Hepatocyte (in vitro differentiated cells): Measurements from ENCODE around the gene FBXL17. TPM values are rescaled to one million over a fixed set of nuclear protein-coding genes. Genes with fewer than 3 reads are reported as not detected.

Experiments used
- DNase-seq: peaks from one replicate; pipeline ENCODE4 v3.0.0-alpha.2; 2016; ENCODE audit warnings: low spot score
- H2AFZ ChIP-seq: fragments of 200-600 bp; sonication (generic); 2 replicates; pipeline ENCODE4 v1.6.0; 2016; ENCODE audit warnings: antibody characterized with exemption, mild to moderate bottlenecking
- H3K27ac ChIP-seq: fragments of 200-600 bp; sonication (generic); 2 replicates; pipeline ENCODE4 v1.5.1; 2016; ENCODE audit warnings: mild to moderate bottlenecking
- H3K27me3 ChIP-seq: fragments of 200-600 bp; sonication (generic); 2 replicates; pipeline ENCODE4 v1.6.1; 2016
- H3K36me3 ChIP-seq: fragments of 200-600 bp; sonication (generic); replicated peaks from 2 replicates; pipeline ENCODE4 v1.5.1; 2016; ENCODE audit warnings: low read depth; ENCODE audit not compliant: insufficient read depth
- H3K4me1 ChIP-seq: fragments of 200-600 bp; sonication (generic); 2 replicates; pipeline ENCODE4 v1.5.1; 2016; ENCODE audit warnings: mild to moderate bottlenecking, moderate library complexity; ENCODE audit not compliant: insufficient read depth
- H3K4me2 ChIP-seq: fragments of 200-600 bp; sonication (generic); 2 replicates; pipeline ENCODE4 v1.6.0; 2016
- H3K4me3 ChIP-seq: fragments of 200-600 bp; sonication (generic); 2 replicates; pipeline ENCODE4 v1.5.1; 2016; ENCODE audit warnings: mild to moderate bottlenecking
- H3K79me2 ChIP-seq: fragments of 200-600 bp; sonication (generic); 2 replicates; pipeline ENCODE4 v1.6.0; 2017; ENCODE audit warnings: mild to moderate bottlenecking
- H3K9me2 ChIP-seq: fragments of 200-600 bp; sonication (generic); replicated peaks from 2 replicates; pipeline ENCODE4 v1.6.0; 2017; ENCODE audit warnings: mild to moderate bottlenecking; ENCODE audit not compliant: insufficient read depth
- H3K9me3 ChIP-seq: fragments of 200-600 bp; sonication (generic); 2 replicates; pipeline ENCODE4 v1.5.1; 2016; ENCODE audit warnings: low read depth, mild to moderate bottlenecking
- H4K20me1 ChIP-seq: fragments of 200-600 bp; sonication (generic); 2 replicates; pipeline ENCODE4 v1.6.0; 2016; ENCODE audit warnings: mild to moderate bottlenecking; ENCODE audit not compliant: insufficient read depth, poor library complexity, severe bottlenecking
- EZH2 ChIP-seq: fragments of 200-600 bp; sonication (generic); IDR thresholded peaks from 2 replicates; pipeline ENCODE4 v1.6.1; 2016; ENCODE audit warnings: antibody characterized with exemption, mild to moderate bottlenecking, borderline replicate concordance
- EZH2phosphoT487 ChIP-seq: fragments of 200-600 bp; sonication (generic); IDR thresholded peaks from one replicate; pipeline ENCODE4 v1.6.1; 2018; ENCODE audit warnings: antibody characterized with exemption, mild to moderate bottlenecking, low read depth, moderate library complexity; ENCODE audit not compliant: unreplicated experiment, severe bottlenecking
- WGBS: methylation state at CpG from one replicate; pipeline ENCODE4 v1.1.6; 2016; ENCODE audit warnings: low lambda C conversion rate; ENCODE audit errors: missing lambda C conversion rate; 5-methylcytosine and 5-hydroxymethylcytosine counted together
- polyA plus RNA-seq: library from polyadenylated mRNA; unstranded; fragments of >200 nt; fragmentation: Nextera tagmentation; extraction: Ambion mirVana; gene quantifications from 2 replicates; pipeline ENCODE4 v1.2.1, GENCODE V29; 2016
- total RNA-seq: library from RNA; depleted of rRNA; stranded (reverse); fragments of >200 nt; gene quantifications from 2 replicates; pipeline ENCODE4 v1.2.3, GENCODE V29; 2014
- TF ChIP-seq, protein P1 (sequence below): fragments of 200-600 bp; sonication (generic); IDR thresholded peaks from 2 replicates; pipeline ENCODE4 v1.5.1; 2016; ENCODE audit warnings: antibody characterized with exemption, mild to moderate bottlenecking; ENCODE audit not compliant: poor library complexity

Gene FBXL17
- total and polyA plus RNA-seq, 2 experiments from 2014 or later = 12.5 to 18.2 TPM

DNA sequence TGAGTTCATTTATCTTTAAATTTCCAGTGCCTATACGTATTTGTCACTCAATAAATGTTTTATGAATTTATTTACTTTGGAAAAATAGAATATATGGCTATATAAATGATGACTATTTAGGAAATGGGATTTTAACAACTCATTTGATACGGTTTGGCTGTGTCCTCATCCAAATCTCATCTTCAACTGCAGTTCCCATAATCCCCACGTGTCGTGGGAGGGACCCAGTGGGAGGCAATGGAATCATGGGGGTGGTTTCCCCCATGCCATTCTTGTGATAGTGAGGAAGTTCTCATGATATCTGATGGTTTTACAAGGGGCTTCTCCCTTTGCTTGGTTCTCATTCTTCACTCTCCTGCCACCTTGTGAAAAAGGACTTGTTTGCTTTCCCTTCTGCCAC lies 523.6 kb downstream of the FBXL17 start:
- TF ChIP-seq EZH2 (no peak), EZH2phosphoT487 (no peak)
- TF ChIP-seq, protein P1, sequence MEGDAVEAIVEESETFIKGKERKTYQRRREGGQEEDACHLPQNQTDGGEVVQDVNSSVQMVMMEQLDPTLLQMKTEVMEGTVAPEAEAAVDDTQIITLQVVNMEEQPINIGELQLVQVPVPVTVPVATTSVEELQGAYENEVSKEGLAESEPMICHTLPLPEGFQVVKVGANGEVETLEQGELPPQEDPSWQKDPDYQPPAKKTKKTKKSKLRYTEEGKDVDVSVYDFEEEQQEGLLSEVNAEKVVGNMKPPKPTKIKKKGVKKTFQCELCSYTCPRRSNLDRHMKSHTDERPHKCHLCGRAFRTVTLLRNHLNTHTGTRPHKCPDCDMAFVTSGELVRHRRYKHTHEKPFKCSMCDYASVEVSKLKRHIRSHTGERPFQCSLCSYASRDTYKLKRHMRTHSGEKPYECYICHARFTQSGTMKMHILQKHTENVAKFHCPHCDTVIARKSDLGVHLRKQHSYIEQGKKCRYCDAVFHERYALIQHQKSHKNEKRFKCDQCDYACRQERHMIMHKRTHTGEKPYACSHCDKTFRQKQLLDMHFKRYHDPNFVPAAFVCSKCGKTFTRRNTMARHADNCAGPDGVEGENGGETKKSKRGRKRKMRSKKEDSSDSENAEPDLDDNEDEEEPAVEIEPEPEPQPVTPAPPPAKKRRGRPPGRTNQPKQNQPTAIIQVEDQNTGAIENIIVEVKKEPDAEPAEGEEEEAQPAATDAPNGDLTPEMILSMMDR = no peak
- WGBS = 69% methylated on average over 4 of the region's 4 CpGs
- no peaks in the 10 kb centered on the region for H3K79me2 ChIP-seq
- no peaks in the 10 kb centered on the region for H3K4me1 ChIP-seq
- H3K4me2 ChIP-seq = no peak overlapping the region
- H3K27ac ChIP-seq = no peak overlapping the region
- no peak overlapping the region for H3K4me3 ChIP-seq
- H3K9me3 ChIP-seq = no peaks in the 10 kb centered on the region
- no peaks in the 10 kb centered on the region for H4K20me1 ChIP-seq
- no peaks in the 10 kb centered on the region for H3K36me3 ChIP-seq
- no peak overlapping the region for H2AFZ ChIP-seq
- no peak for DNase-seq
- H3K27me3 ChIP-seq = no peaks in the 10 kb centered on the region
- no peaks in the 10 kb centered on the region for H3K9me2 ChIP-seq

DNA sequence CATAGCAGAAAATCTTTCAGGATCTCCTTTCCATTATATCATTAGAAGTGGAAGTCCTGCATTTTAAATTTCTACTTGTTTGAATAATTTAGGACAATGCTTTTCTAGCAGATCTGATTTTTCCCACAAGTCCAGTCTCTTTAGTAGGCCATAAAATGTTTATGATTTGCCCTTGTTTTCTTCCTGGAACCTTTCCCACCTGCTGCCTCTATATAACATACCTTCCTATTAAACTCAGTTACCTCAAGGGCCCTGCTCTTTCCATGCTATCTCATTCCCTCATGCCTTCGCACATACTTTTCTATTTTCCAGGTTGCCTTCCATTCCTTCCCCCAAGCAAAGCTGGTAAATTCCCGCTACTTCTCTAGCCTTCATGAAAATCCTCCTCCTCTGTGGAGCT lies 524.1 kb downstream of the FBXL17 start:
- no peak overlapping the region for H3K4me3 ChIP-seq
- no peaks in the 10 kb centered on the region for H3K36me3 ChIP-seq
- 97% methylated on average over 2 of the region's 2 CpGs for WGBS
- H3K27me3 ChIP-seq = no peaks in the 10 kb centered on the region
- H3K4me2 ChIP-seq = no peak overlapping the region
- TF ChIP-seq, protein P1 = no peak
- no peak for TF ChIP-seq EZH2phosphoT487
- TF ChIP-seq EZH2 = no peak
- no peaks in the 10 kb centered on the region for H3K9me2 ChIP-seq
- no peak overlapping the region for H3K27ac ChIP-seq
- no peaks in the 10 kb centered on the region for H3K4me1 ChIP-seq
- no peak overlapping the region for H2AFZ ChIP-seq
- no peaks in the 10 kb centered on the region for H4K20me1 ChIP-seq
- no peaks in the 10 kb centered on the region for H3K9me3 ChIP-seq
- DNase-seq = no peak
- H3K79me2 ChIP-seq = no peaks in the 10 kb centered on the region

DNA sequence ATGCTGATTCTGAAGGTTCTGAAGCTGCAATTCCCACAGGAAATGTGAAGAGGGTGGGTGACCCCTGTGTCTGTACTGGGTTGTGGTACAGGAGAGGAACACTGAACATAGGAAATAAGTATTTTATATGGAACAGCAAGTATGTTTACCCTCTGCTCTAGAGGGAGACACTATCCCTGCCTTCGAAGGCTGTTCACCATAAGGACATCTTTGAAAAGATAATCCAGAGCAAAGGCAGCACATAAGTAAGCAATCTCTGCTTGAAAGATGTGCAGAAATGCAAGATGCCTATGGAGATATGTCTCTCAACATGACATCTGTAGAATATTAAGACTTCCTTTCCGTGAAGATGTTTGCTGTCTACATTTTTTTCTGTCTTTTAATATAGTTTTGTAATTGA lies 526.7 kb downstream of the FBXL17 start:
- Histone ChIP-seq H2AFZ (no peak overlapping the region), H3K4me2 (no peak overlapping the region), H3K27me3 (no peaks in the 10 kb centered on the region), H3K4me3 (no peak overlapping the region), H3K9me3 (no peaks in the 10 kb centered on the region), H3K9me2 (no peaks in the 10 kb centered on the region), H3K27ac (no peak overlapping the region), H3K36me3 (no peaks in the 10 kb centered on the region), H3K79me2 (no peaks in the 10 kb centered on the region), H3K4me1 (no peaks in the 10 kb centered on the region), H4K20me1 (no peaks in the 10 kb centered on the region)
- TF ChIP-seq, protein P1 = no peak
- TF ChIP-seq EZH2phosphoT487 (no peak), EZH2 (no peak)
- DNase-seq = no peak
- 55% methylated on average over 2 of the region's 2 CpGs for WGBS

DNA sequence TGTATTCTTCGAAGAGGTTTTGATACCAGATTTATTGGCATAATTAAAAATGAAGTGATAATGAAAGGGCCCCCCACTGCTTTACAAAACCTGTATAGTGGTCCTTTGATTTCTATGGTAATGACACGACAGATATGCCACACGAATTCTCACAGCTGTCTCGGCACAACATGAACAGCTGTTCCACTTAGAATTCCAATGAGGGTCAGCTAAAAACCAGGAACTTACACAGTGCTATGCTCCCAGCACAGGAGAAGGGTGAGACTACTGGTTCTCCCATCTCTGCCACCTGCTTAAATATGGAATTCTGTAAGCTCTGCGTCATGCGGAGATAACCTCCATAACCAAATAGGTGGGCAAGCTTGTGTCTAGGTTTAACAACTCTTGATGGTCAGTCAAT lies 528.2 kb downstream of the FBXL17 start:
- DNase-seq = no peak
- no peaks in the 10 kb centered on the region for H3K4me1 ChIP-seq
- H3K36me3 ChIP-seq = no peaks in the 10 kb centered on the region
- no peak for TF ChIP-seq EZH2phosphoT487
- TF ChIP-seq, protein P1 = no peak
- no peak for TF ChIP-seq EZH2
- no peak overlapping the region for H2AFZ ChIP-seq
- no peak overlapping the region for H3K4me3 ChIP-seq
- H4K20me1 ChIP-seq = no peaks in the 10 kb centered on the region
- WGBS = 90% methylated on average over 6 of the region's 6 CpGs
- H3K4me2 ChIP-seq = no peak overlapping the region
- H3K27ac ChIP-seq = no peak overlapping the region
- no peaks in the 10 kb centered on the region for H3K27me3 ChIP-seq
- no peaks in the 10 kb centered on the region for H3K9me2 ChIP-seq
- no peaks in the 10 kb centered on the region for H3K79me2 ChIP-seq
- no peaks in the 10 kb centered on the region for H3K9me3 ChIP-seq
